Hepatocyte (in vitro differentiated cells): ENCODE measurements around the gene SLC25A10. TPM values are rescaled to one million over a fixed set of nuclear protein-coding genes. Genes with fewer than 3 reads are reported as not detected.

Source experiments
- DNase-seq: peaks from one replicate; pipeline ENCODE4 v3.0.0-alpha.2; 2016; ENCODE audit warnings: low spot score
- H2AFZ ChIP-seq: fragments of 200-600 bp; sonication (generic); 2 replicates; pipeline ENCODE4 v1.6.0; 2016; ENCODE audit warnings: antibody characterized with exemption, mild to moderate bottlenecking
- H3K27ac ChIP-seq: fragments of 200-600 bp; sonication (generic); 2 replicates; pipeline ENCODE4 v1.5.1; 2016; ENCODE audit warnings: mild to moderate bottlenecking
- H3K27me3 ChIP-seq: fragments of 200-600 bp; sonication (generic); 2 replicates; pipeline ENCODE4 v1.6.1; 2016
- H3K36me3 ChIP-seq: fragments of 200-600 bp; sonication (generic); replicated peaks from 2 replicates; pipeline ENCODE4 v1.5.1; 2016; ENCODE audit warnings: low read depth; ENCODE audit not compliant: insufficient read depth
- H3K4me1 ChIP-seq: fragments of 200-600 bp; sonication (generic); 2 replicates; pipeline ENCODE4 v1.5.1; 2016; ENCODE audit warnings: mild to moderate bottlenecking, moderate library complexity; ENCODE audit not compliant: insufficient read depth
- H3K4me2 ChIP-seq: fragments of 200-600 bp; sonication (generic); 2 replicates; pipeline ENCODE4 v1.6.0; 2016
- H3K4me3 ChIP-seq: fragments of 200-600 bp; sonication (generic); 2 replicates; pipeline ENCODE4 v1.5.1; 2016; ENCODE audit warnings: mild to moderate bottlenecking
- H3K79me2 ChIP-seq: fragments of 200-600 bp; sonication (generic); 2 replicates; pipeline ENCODE4 v1.6.0; 2017; ENCODE audit warnings: mild to moderate bottlenecking
- H3K9me2 ChIP-seq: fragments of 200-600 bp; sonication (generic); replicated peaks from 2 replicates; pipeline ENCODE4 v1.6.0; 2017; ENCODE audit warnings: mild to moderate bottlenecking; ENCODE audit not compliant: insufficient read depth
- H3K9me3 ChIP-seq: fragments of 200-600 bp; sonication (generic); 2 replicates; pipeline ENCODE4 v1.5.1; 2016; ENCODE audit warnings: low read depth, mild to moderate bottlenecking
- H4K20me1 ChIP-seq: fragments of 200-600 bp; sonication (generic); 2 replicates; pipeline ENCODE4 v1.6.0; 2016; ENCODE audit warnings: mild to moderate bottlenecking; ENCODE audit not compliant: insufficient read depth, poor library complexity, severe bottlenecking
- CTCF ChIP-seq: fragments of 200-600 bp; sonication (generic); IDR thresholded peaks from 2 replicates; pipeline ENCODE4 v1.5.1; 2016; ENCODE audit warnings: antibody characterized with exemption, mild to moderate bottlenecking; ENCODE audit not compliant: poor library complexity
- EZH2 ChIP-seq: fragments of 200-600 bp; sonication (generic); IDR thresholded peaks from 2 replicates; pipeline ENCODE4 v1.6.1; 2016; ENCODE audit warnings: antibody characterized with exemption, mild to moderate bottlenecking, borderline replicate concordance
- EZH2phosphoT487 ChIP-seq: fragments of 200-600 bp; sonication (generic); IDR thresholded peaks from one replicate; pipeline ENCODE4 v1.6.1; 2018; ENCODE audit warnings: antibody characterized with exemption, mild to moderate bottlenecking, low read depth, moderate library complexity; ENCODE audit not compliant: unreplicated experiment, severe bottlenecking
- WGBS: methylation state at CpG from one replicate; pipeline ENCODE4 v1.1.6; 2016; ENCODE audit warnings: low lambda C conversion rate; ENCODE audit errors: missing lambda C conversion rate; 5-methylcytosine and 5-hydroxymethylcytosine counted together
- polyA plus RNA-seq: library from polyadenylated mRNA; unstranded; fragments of >200 nt; fragmentation: Nextera tagmentation; extraction: Ambion mirVana; gene quantifications from 2 replicates; pipeline ENCODE4 v1.2.1, GENCODE V29; 2016
- total RNA-seq: library from RNA; depleted of rRNA; stranded (reverse); fragments of >200 nt; gene quantifications from 2 replicates; pipeline ENCODE4 v1.2.3, GENCODE V29; 2014

SLC25A10 gene
- total and polyA plus RNA-seq, 2 experiments from 2014 or later = 31.3 to 53.2 TPM

GRCh38 chr17:81717766-81718089, 5.6 kb downstream of the SLC25A10 start:
- Histone ChIP-seq H3K36me3 (no peaks in the 10 kb centered on the region), H4K20me1 (no peaks in the 10 kb centered on the region), H3K27ac (no peak overlapping the region), H3K4me3 (no peak overlapping the region), H2AFZ (no peak overlapping the region), H3K79me2 (peaks cover 26% of the 10 kb centered on the region), H3K4me2 (no peak overlapping the region), H3K27me3 (no peaks in the 10 kb centered on the region), H3K9me3 (no peaks in the 10 kb centered on the region), H3K4me1 (peaks cover 14% of the 10 kb centered on the region), H3K9me2 (no peaks in the 10 kb centered on the region)
- 95% methylated on average over 8 of the region's 9 CpGs for WGBS
- DNase-seq = no peak
- no peak for TF ChIP-seq CTCF
- no peak for TF ChIP-seq EZH2
- TF ChIP-seq EZH2phosphoT487 = no peak

GRCh38 chr17:81719410-81720266, 7.6 kb downstream of the SLC25A10 start:
- TF ChIP-seq CTCF = no peak
- TF ChIP-seq EZH2phosphoT487 = no peak
- no peak for TF ChIP-seq EZH2
- Histone ChIP-seq H3K4me2 (no peak overlapping the region), H3K9me2 (no peaks in the 10 kb centered on the region), H4K20me1 (no peaks in the 10 kb centered on the region), H3K79me2 (peaks cover 8% of the 10 kb centered on the region), H3K9me3 (no peaks in the 10 kb centered on the region), H2AFZ (no peak overlapping the region), H3K27me3 (no peaks in the 10 kb centered on the region), H3K4me3 (no peak overlapping the region), H3K4me1 (no peaks in the 10 kb centered on the region), H3K36me3 (no peaks in the 10 kb centered on the region), H3K27ac (no peak overlapping the region)
- 93% methylated on average over 32 of the region's 33 CpGs for WGBS
- no peak for DNase-seq

- no peak for DNase-seq
- H3K27ac ChIP-seq = no peak overlapping the region
- no peaks in the 10 kb centered on the region for H3K79me2 ChIP-seq
- H3K4me2 ChIP-seq = no peak overlapping the region
- H3K4me3 ChIP-seq = no peak overlapping the region
- 94% methylated on average over 33 of the region's 33 CpGs for WGBS
- H3K36me3 ChIP-seq = no peaks in the 10 kb centered on the region
- H4K20me1 ChIP-seq = no peaks in the 10 kb centered on the region
- H3K9me3 ChIP-seq = no peaks in the 10 kb centered on the region
- H2AFZ ChIP-seq = no peak overlapping the region
- no peaks in the 10 kb centered on the region for H3K27me3 ChIP-seq
- no peaks in the 10 kb centered on the region for H3K9me2 ChIP-seq
- no peaks in the 10 kb centered on the region for H3K4me1 ChIP-seq
- TF ChIP-seq CTCF (no peak), EZH2 (no peak), EZH2phosphoT487 (no peak)
Measured at GRCh38 chr17:81720267-81721071, 8.4 kb downstream of the SLC25A10 start.
